ENCODE results near the gene GPANK1.

- no peak for TF ChIP-seq CTCF (IDR thresholded peaks at IDR 0.05)
- no peak for TF ChIP-seq POLR2AphosphoS5 (IDR thresholded peaks at IDR 0.05)
These were observed 37.8 kb downstream of the GPANK1 start for GRCh38 chr6:31626952-31627351.

Measured in prostate gland (tissue), 2 donors.